Measurements from ENCODE around the gene ALAS1.

- TF ChIP-seq, protein P1, sequence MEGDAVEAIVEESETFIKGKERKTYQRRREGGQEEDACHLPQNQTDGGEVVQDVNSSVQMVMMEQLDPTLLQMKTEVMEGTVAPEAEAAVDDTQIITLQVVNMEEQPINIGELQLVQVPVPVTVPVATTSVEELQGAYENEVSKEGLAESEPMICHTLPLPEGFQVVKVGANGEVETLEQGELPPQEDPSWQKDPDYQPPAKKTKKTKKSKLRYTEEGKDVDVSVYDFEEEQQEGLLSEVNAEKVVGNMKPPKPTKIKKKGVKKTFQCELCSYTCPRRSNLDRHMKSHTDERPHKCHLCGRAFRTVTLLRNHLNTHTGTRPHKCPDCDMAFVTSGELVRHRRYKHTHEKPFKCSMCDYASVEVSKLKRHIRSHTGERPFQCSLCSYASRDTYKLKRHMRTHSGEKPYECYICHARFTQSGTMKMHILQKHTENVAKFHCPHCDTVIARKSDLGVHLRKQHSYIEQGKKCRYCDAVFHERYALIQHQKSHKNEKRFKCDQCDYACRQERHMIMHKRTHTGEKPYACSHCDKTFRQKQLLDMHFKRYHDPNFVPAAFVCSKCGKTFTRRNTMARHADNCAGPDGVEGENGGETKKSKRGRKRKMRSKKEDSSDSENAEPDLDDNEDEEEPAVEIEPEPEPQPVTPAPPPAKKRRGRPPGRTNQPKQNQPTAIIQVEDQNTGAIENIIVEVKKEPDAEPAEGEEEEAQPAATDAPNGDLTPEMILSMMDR (IDR thresholded peaks at IDR 0.05; ENCODE audit: low read depth, low read length) = no peak
- TF ChIP-seq EZH2phosphoT487 (IDR thresholded peaks at IDR 0.05; ENCODE audit: low read depth) = no peak
These were observed 31.7 kb downstream of the ALAS1 start for GRCh38 chr3:52229656-52230055.
